NCI-H2196 treated with DMSO at 0.1 percent for 48 hours (cell line): ENCODE data around the gene REXO1.
"Not testable (repeated sequence)": the region's sequence is repeated elsewhere in the genome, so short reads cannot be mapped to it uniquely, and the experiment has no call there.

Experiments
- DNase-seq: peaks from one replicate; lab custom pipeline; 2025; ENCODE audit not compliant: unreplicated experiment; lab: John Stamatoyannopoulos, UW

The REXO1 gene

GRCh38 chr19:1848399-1849131 lies at the start of gene REXO1:
Gene REXO1, minus strand, starts transcription at chr19:1848483. Its CDS starts 125 bp downstream, at chr19:1848358.
- DNase-seq: peak; percentile 83

GRCh38 chr19:1896508-1896907 lies 48.2 kb upstream of the REXO1 start:
- DNase-seq: no peak

DNA sequence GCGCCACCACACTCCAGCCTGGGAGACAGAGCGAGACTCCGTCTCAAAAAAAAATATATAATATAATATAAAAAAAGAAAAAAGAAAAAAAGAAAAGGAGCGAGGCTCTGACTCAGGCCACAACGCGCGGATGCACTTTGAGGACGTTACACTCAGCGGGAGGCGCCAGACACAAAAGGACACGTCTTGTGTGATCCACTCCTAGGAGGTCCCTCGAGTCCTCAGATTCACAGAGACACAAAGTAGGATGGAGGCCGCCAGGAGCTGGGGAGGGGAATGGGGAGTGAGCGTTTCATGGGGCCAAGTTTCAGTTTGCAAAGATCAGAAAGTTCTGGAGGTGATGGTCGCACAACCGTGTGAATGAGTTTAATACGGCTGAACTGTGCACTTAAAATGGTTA lies 45.5 kb upstream of the REXO1 start:
- no peak for DNase-seq

DNA sequence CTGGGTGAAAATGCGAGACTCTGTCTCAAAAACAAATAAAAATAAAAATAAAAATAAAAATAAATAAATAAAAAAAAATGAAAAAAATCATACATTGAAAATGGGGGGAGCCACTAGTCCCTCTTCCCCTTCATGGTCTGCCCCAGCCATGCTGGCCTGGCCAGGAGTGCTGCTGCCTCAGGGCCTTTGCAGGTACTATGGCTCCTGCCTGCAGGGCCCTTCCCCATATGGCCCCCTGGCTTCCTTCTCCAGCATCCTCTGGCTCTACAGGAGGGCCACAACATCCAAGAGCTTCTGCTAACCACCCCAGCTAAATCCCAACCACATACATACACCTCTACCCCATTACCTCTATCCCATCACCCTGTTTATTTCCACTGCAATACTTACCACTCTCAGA lies 41.6 kb upstream of the REXO1 start:
- DNase-seq: no peak

DNA sequence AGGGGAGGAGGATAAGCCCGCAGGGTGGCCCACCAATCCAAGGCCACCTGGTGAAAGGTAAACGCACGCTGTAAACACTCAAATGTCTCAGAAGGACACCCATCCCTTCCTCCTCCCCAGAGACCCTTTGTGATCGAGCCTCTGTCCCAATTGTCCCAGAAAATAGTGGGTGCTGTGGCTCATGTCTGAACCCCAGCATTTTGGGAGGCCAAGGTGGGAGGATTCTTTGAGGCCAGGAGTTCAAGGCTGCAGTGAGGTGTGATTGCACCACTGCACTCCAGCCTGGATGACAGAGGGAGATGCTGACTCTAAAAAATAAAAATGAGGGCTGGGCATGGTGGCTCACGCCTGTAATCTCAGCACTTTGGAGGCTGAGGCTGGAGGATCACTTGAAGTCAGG lies 40.1 kb upstream of the REXO1 start:
- DNase-seq: no peak

GRCh38 chr19:1886360-1886759 lies 38.1 kb upstream of the REXO1 start:
- not testable (repeated sequence) for DNase-seq

- DNase-seq: peak; percentile 77
These were observed 37.3 kb upstream of the REXO1 start, which contains the start of gene ABHD17A for GRCh38 chr19:1885398-1886119. Gene ABHD17A, minus strand, starts transcription at chr19:1885496. Its CDS starts 3,930 bp downstream, at chr19:1881566.

GRCh38 chr19:1884719-1885334 lies 36.5 kb upstream of the REXO1 start:
- no peak for DNase-seq

GRCh38 chr19:1884291-1884718 lies 36.0 kb upstream of the REXO1 start:
- DNase-seq: no peak

DNA sequence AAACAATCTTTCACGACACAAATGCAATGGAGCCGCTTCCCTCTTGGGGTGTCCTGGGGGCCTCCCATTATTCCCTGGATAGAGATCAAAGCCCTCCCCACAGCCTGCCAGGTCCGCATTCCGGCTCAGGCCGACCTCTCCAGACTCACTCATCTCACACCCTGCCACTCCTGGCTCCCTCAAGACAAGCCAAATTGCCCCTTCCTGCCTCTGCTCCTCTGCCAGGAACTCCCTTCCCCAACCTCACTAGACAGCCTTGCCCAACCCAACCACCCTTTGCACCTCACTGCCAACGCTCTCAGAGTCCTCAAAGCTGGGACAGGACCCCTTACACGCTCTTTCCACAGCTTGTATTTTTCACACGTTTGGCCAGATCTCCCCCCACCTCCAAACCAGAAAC lies 35.5 kb upstream of the REXO1 start:
- DNase-seq: no peak

DNA sequence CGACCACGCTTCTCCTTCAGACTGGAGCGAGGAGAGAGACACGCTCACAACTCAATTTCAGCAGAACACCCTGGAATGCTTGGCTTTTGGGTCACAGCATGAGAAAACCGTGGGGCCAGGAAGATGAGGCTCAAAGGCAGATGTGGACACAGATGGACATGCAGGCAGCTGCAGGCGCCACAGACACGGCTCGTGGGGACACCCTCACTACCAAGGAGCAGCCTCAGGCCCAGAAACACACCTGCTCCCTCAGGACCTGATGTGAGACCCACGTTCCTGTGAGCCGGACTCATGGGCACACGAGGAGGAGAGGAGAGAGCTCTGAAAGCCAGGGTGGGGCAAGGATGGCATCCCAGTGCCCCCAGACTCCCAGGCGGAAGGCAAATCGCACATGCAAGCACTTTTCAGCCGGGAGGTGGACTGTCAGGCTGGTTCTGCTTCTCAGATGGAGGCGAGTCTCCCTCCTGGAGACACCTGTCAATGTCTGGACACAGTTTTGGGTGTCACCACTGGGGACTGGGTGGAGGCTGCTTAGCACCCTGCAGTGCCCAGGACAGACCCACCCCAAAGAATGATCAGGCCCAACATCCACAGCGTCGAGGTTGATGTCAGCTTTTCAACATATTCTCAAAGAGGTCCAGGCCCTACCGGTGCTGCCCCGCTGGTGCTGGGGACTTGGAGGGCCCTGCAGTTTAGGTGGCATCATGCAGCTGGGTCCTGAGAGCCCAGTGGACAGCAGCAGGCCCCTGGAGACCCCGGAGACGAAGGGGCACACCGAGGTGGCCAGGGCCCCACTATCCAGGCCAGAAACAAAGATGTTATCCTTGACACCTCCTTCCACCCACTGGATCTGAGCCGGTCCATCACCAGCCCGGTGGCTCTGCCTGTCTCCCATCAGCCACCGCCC lies 34.8 kb upstream of the REXO1 start:
- no peak for DNase-seq

- DNase-seq: no peak
These were observed 34.0 kb upstream of the REXO1 start for GRCh38 chr19:1882089-1882785.

DNA sequence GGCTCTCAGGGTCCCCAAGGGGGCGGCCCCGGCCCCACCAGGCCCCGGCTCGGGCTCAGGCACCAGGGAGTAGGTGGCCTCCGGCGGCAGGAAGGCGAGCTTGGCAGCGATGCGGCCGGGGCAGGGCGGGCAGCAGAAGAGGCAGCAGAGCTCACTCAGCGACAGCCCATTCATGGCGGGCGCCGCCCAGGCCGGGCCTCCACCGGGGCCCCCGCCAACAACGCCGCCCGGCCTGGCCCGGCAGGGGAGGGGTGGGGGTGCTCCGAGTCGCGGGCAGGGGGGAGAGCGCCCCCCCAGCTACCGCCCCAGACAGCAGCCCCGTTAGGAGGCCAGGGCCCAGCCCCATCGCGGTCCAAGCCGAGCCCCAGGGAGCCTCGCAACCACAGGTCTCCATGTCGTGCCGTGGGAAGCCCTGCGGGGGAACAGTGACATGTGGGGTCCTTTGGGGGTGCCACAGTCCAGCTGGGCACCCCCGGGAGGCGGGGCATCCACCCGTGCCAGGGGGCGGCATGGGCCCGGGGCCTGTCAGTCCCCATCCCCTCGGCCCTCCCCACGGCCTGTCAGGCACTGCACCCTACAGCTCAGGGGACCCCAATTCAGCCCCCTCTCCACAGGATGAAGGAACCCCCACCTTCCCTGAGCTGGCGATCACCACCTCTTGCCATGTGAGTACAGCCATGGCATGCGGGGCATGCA lies 33.3 kb upstream of the REXO1 start:
- DNase-seq: not testable (repeated sequence)

DNA sequence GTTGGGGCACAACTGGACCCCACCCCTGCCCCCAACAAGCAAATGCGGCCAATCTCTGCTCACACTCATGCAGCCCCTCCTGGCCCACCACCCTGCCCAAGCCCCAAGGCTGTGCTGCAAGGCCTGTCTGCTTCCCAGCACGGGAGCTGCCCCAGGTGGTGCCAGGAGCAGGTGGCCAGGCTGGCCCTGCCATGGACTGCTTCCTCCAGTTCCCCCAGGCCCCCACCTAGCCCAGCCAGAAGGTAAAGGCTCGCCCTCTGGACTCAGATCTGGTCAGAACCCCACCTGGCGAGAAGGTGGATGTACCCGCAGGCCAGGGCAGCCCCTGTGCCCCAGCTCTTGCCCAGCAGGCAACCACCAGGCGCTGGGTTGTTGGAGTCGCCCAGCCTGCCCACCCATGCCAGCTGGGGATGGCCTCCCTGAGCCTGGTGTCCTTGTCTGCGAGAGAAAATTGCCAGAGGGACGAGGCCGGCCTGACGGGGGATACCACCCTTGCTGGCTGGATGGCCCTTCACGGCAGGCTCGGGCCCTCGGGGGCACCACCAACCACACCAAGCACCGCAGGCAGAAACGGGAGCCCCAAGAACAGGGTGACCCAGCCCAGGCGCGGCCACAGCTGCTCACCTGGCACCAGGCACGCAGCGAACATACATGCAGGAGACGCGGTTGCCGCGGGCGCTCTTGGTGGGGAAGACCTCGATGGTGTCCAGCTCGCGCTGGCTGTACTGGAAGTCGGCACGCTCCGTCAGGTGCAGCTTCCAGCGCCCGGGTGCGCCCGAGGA lies 32.5 kb upstream of the REXO1 start:
- no peak for DNase-seq

DNA sequence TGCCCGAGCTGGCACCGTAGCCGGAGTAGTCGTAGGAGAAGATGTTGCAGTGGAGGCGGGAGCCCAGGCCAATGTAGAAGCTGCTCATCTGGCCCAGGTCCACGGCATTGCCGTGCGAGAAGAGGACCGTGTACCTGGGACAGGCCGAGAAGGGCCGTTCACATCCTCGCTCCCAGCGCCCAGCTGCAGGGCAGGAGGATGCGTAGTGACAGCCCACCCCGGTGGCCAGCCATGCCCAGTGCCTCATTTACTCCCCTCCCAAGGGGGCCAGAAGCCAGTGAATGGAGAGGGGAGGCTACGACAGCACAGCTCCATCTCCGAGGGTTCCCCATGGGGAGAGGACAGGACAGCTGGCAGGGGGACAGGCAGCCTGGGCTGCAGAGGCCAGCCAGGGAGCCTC lies 31.7 kb upstream of the REXO1 start:
- DNase-seq: not testable (repeated sequence)

DNA sequence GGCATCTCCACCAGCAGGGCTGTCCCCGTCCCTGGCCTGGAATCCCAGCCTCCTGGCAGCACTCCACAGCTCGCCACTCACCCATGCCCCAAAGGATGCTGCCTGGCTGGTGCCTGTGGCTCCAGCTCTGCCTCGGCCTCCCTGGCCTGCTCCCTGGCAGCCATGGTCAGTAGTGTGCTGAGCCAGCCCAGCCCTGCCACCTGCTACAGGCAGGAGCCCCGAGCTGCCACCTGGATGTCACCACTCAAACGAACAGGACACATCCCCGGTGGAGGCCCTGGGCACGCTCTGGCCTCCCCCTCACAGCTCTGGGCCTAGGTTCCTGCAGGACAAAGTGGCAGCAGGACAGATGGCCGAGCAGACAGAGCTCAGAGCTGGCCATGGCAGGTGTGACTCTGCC lies 30.3 kb upstream of the REXO1 start:
- DNase-seq: not testable (repeated sequence)

- not testable (repeated sequence) for DNase-seq
These were observed 29.0 kb upstream of the REXO1 start for GRCh38 chr19:1877280-1877660.

DNA sequence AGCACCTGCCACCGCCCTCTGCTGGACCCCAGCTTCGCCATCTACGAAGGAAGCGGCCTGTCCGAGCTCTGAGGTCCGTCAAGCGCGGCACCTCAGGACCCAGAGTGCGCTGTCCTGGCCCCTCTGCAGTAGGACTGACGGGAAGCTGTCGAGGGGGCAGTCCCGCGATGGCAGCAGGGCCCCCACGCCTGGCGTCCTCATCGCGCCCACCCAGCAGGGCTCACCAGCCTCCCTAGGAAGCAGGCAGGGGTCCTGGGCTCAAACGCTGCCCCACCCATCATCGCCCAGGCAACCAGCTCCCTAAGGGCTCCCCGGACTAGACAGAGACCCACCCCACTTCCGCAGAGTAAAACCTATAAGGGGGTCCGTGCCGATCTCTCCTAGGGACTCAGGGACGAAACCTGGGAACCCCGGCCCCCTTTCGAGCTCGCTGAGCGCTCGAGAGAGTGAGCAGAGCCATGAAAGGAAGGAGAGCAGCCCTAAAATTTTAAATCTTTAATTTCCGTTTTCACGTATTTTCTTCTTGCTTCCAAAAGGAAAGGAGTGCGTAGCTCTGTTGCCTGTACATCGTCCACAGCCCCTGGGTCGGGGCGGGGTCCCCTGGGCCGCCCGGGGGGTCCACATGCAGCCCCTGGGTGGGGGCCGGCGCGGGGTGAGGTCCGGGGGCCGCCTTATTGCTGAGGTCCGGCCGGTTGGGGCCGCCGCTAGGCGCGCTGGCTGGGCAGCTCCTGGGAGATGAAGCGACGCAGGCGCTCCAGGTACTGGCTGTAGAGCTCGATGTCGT lies 28.4 kb upstream of the REXO1 start:
- not testable (repeated sequence) for DNase-seq
